Measurements from ENCODE around the gene RHOD.

DNA sequence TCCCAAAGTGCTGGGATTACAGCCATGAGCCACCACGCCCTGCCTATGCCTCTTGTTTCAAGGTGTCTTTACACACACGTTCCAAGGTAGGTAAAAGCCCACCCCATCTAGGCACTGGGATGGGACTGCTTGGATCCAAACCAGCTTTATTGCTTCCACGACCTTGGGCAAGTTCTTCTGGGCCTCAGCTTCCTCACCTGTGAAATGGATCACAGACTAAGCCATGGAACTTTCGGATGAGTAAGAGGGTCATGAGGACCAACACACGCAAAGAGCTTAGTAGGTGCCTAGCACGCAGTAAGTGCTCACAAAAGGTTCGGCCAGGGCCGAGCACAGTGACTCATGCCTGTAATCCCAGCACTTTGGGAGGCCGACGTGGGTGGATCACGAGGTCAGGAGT is 15.6 kb downstream of the RHOD start:
- TF ChIP-seq POLR2A (IDR thresholded peaks at IDR 0.05) = no peak
- TF ChIP-seq, protein P1, sequence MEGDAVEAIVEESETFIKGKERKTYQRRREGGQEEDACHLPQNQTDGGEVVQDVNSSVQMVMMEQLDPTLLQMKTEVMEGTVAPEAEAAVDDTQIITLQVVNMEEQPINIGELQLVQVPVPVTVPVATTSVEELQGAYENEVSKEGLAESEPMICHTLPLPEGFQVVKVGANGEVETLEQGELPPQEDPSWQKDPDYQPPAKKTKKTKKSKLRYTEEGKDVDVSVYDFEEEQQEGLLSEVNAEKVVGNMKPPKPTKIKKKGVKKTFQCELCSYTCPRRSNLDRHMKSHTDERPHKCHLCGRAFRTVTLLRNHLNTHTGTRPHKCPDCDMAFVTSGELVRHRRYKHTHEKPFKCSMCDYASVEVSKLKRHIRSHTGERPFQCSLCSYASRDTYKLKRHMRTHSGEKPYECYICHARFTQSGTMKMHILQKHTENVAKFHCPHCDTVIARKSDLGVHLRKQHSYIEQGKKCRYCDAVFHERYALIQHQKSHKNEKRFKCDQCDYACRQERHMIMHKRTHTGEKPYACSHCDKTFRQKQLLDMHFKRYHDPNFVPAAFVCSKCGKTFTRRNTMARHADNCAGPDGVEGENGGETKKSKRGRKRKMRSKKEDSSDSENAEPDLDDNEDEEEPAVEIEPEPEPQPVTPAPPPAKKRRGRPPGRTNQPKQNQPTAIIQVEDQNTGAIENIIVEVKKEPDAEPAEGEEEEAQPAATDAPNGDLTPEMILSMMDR (IDR thresholded peaks at IDR 0.05 in 4 of 5, conservative IDR thresholded peaks at IDR 0.05 in 1 of 5) = no peak
